ENCODE results near the gene FAM209A. TPM values are rescaled to one million over a fixed set of nuclear protein-coding genes. Genes with fewer than 3 reads are reported as not detected.

Gene FAM209A
- total and polyA plus RNA-seq, 4 experiments from 2014 or later = 0.30 to 5.4 (median 2.6) TPM

DNA sequence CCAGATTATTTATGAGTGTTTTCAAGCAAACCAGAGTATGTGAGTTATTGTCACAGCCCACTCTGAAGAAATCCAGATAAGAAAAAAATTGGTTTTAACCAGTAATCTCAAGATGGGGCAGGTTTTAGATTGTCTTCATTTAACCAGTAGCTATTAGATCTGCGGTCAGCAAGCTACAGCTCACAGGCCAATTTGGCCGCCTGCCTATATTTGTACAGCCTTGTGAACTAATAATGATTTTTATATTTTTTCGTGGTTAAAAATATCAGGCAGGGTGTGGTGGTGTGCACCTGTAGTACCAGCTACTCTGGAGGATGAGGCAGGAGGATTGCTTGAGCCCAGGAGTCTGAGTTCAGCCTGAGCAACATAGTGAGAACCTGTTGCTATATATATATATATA lies 13.5 kb downstream of the FAM209A start:
- peaks cover 0 to 10% of the 10 kb centered on the region in 2 donors for H3K36me3 Mint-ChIP-seq
- peak overlapping the region in 1 of 7 donors; percentile 61 for H3K27ac Mint-ChIP-seq
- intact Hi-C loops (cut with micrococcal nuclease) = no loop called here
- no peak overlapping the region for H3K4me3 ChIP-seq (ENCODE audit: low read length in 2 of 2)
- no peaks in the 10 kb centered on the region for H3K36me3 ChIP-seq (ENCODE audit: insufficient read depth, low read length)
- no peak overlapping the region for H3K4me3 Mint-ChIP-seq
- no peaks in the 10 kb centered on the region for H3K9me3 ChIP-seq (ENCODE audit: control insufficient read depth in 1 of 2, low read length in 2 of 2)
- H3K27ac ChIP-seq (ENCODE audit: low read depth, low read length) = no peak overlapping the region
- ChIA-PET POLR2A (ENCODE audit: partially characterized antibody) (no interaction called here), CTCF (ENCODE audit: partially characterized antibody) (no interaction called here)
- no peak for DNase-seq
- no peaks in the 10 kb centered on the region for H3K27me3 ChIP-seq (ENCODE audit: insufficient read depth, low read length)
- H3K4me1 ChIP-seq (ENCODE audit: insufficient read depth, low read length) = no peaks in the 10 kb centered on the region
- H3K27me3 Mint-ChIP-seq = no peaks in the 10 kb centered on the region
- H3K9me3 Mint-ChIP-seq = no peaks in the 10 kb centered on the region
- H3K4me1 Mint-ChIP-seq = peaks cover 0 to 3% (median 0%) of the 10 kb centered on the region in 4 donors

GRCh38 chr20:56540415-56540814 lies 15.9 kb downstream of the FAM209A start:
- no peaks in the 10 kb centered on the region for H3K27me3 Mint-ChIP-seq
- peaks cover 0 to 9% of the 10 kb centered on the region in 2 donors for H3K36me3 Mint-ChIP-seq
- no peak overlapping the region for H3K4me3 Mint-ChIP-seq
- H3K4me3 ChIP-seq (ENCODE audit: low read length in 2 of 2) = no peak overlapping the region
- ChIA-PET CTCF (ENCODE audit: partially characterized antibody) (interaction anchor here (1.3 kb wide), 1 partner anchor 10 kb away, joined by 6 read pairs; no protein-coding TSS in a partner anchor), POLR2A (ENCODE audit: partially characterized antibody) (no interaction called here)
- no peak overlapping the region for H3K27ac Mint-ChIP-seq
- no peaks in the 10 kb centered on the region for H3K27me3 ChIP-seq (ENCODE audit: insufficient read depth, low read length)
- no peaks in the 10 kb centered on the region for H3K9me3 ChIP-seq (ENCODE audit: control insufficient read depth in 1 of 2, low read length in 2 of 2)
- intact Hi-C loops (cut with micrococcal nuclease) = no loop called here
- DNase-seq = no peak
- H3K4me1 ChIP-seq (ENCODE audit: insufficient read depth, low read length) = no peaks in the 10 kb centered on the region
- no peaks in the 10 kb centered on the region for H3K36me3 ChIP-seq (ENCODE audit: insufficient read depth, low read length)
- peaks cover 0 to 3% (median 0%) of the 10 kb centered on the region in 4 donors for H3K4me1 Mint-ChIP-seq
- H3K27ac ChIP-seq (ENCODE audit: low read depth, low read length) = no peak overlapping the region
- H3K9me3 Mint-ChIP-seq = no peaks in the 10 kb centered on the region

DNA sequence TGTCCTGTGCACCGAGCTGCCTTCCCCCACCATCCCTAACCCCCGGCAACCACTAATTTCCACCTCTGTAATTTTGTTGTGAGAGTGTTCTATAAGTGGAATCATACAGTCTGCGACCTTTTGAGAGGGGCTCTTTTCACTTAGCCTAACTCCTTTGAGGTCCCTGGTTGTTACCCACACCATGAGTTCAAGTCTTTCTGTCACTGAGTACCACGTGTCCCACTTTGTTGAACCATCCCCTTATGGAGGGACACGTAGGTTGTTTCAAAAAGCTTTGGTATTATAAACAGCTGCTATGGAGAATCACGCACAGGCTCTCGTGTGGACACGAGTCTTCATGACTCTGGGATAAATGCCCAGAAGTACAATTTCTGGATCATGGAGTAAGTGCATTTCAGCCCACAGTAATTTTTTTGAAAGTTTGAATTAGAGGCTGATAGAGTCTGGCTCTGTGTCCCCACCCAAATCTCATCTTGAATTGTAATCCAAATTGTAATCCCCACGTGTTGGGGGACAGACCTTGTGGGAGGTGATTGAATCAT lies 18.0 kb downstream of the FAM209A start:
- no peak for DNase-seq
- no peaks in the 10 kb centered on the region for H3K36me3 Mint-ChIP-seq
- Histone ChIP-seq H3K4me3 (ENCODE audit: low read length in 2 of 2) (no peak overlapping the region), H3K27me3 (ENCODE audit: insufficient read depth, low read length) (no peaks in the 10 kb centered on the region), H3K36me3 (ENCODE audit: insufficient read depth, low read length) (no peaks in the 10 kb centered on the region), H3K4me1 (ENCODE audit: insufficient read depth, low read length) (no peaks in the 10 kb centered on the region), H3K9me3 (ENCODE audit: control insufficient read depth in 1 of 2, low read length in 2 of 2) (no peaks in the 10 kb centered on the region), H3K27ac (ENCODE audit: low read depth, low read length) (no peak overlapping the region)
- H3K27me3 Mint-ChIP-seq = no peaks in the 10 kb centered on the region
- intact Hi-C loops (cut with micrococcal nuclease) = no loop called here
- H3K4me1 Mint-ChIP-seq = peaks cover 0 to 3% (median 0%) of the 10 kb centered on the region in 4 donors
- H3K27ac Mint-ChIP-seq = no peak overlapping the region
- no peaks in the 10 kb centered on the region for H3K9me3 Mint-ChIP-seq
- no peak overlapping the region for H3K4me3 Mint-ChIP-seq
- ChIA-PET CTCF (ENCODE audit: partially characterized antibody) (no interaction called here), POLR2A (ENCODE audit: partially characterized antibody) (no interaction called here)

- Mint-ChIP-seq H3K4me3 (no peak overlapping the region), H3K36me3 (no peaks in the 10 kb centered on the region), H3K9me3 (no peaks in the 10 kb centered on the region), H3K4me1 (no peaks in the 10 kb centered on the region), H3K27ac (peak overlapping the region in 1 of 7 donors; percentile 53), H3K27me3 (peaks cover 0 to 1% of the 10 kb centered on the region in 2 donors)
- H3K4me1 ChIP-seq (ENCODE audit: insufficient read depth, low read length) = no peaks in the 10 kb centered on the region
- H3K9me3 ChIP-seq (ENCODE audit: control insufficient read depth in 1 of 2, low read length in 2 of 2) = no peaks in the 10 kb centered on the region
- H3K36me3 ChIP-seq (ENCODE audit: insufficient read depth, low read length) = no peaks in the 10 kb centered on the region
- intact Hi-C loops (cut with micrococcal nuclease) = no loop called here
- DNase-seq = no peak
- CTCF ChIA-PET (ENCODE audit: partially characterized antibody) = interaction anchor here (1.0 to 3.7 kb wide), 13 partner anchors 8 to 1044 kb away, joined by 3 to 20 read pairs (median 6); no protein-coding TSS in a partner anchor
- no peak overlapping the region for H3K27ac ChIP-seq (ENCODE audit: low read depth, low read length)
- no peaks in the 10 kb centered on the region for H3K27me3 ChIP-seq (ENCODE audit: insufficient read depth, low read length)
- H3K4me3 ChIP-seq (ENCODE audit: low read length in 2 of 2) = no peak overlapping the region
- POLR2A ChIA-PET (ENCODE audit: partially characterized antibody) = no interaction called here
These were observed 27.0 kb downstream of the FAM209A start for GRCh38 chr20:56551571-56551970.

GRCh38 chr20:56552911-56553629 lies 28.5 kb downstream of the FAM209A start:
- Histone ChIP-seq H3K4me1 (ENCODE audit: insufficient read depth, low read length) (no peaks in the 10 kb centered on the region), H3K9me3 (ENCODE audit: control insufficient read depth in 1 of 2, low read length in 2 of 2) (no peaks in the 10 kb centered on the region), H3K36me3 (ENCODE audit: insufficient read depth, low read length) (no peaks in the 10 kb centered on the region), H3K27ac (ENCODE audit: low read depth, low read length) (no peak overlapping the region), H3K27me3 (ENCODE audit: insufficient read depth, low read length) (no peaks in the 10 kb centered on the region), H3K4me3 (ENCODE audit: low read length in 2 of 2) (no peak overlapping the region)
- Mint-ChIP-seq H3K9me3 (no peaks in the 10 kb centered on the region), H3K4me1 (no peaks in the 10 kb centered on the region), H3K27ac (no peak overlapping the region), H3K36me3 (no peaks in the 10 kb centered on the region), H3K4me3 (no peak overlapping the region), H3K27me3 (peaks cover 0 to 1% of the 10 kb centered on the region in 2 donors)
- no peak for DNase-seq
- ChIA-PET POLR2A (ENCODE audit: partially characterized antibody) (no interaction called here), CTCF (ENCODE audit: partially characterized antibody) (no interaction called here)
- intact Hi-C loops (cut with micrococcal nuclease) = no loop called here

GRCh38 chr20:56554869-56555268 lies 30.3 kb downstream of the FAM209A start:
- no peaks in the 10 kb centered on the region for H3K36me3 ChIP-seq (ENCODE audit: insufficient read depth, low read length)
- DNase-seq = no peak
- no peak overlapping the region for H3K4me3 ChIP-seq (ENCODE audit: low read length in 2 of 2)
- no peaks in the 10 kb centered on the region for H3K27me3 ChIP-seq (ENCODE audit: insufficient read depth, low read length)
- no peaks in the 10 kb centered on the region for H3K4me1 ChIP-seq (ENCODE audit: insufficient read depth, low read length)
- H3K9me3 ChIP-seq (ENCODE audit: control insufficient read depth in 1 of 2, low read length in 2 of 2) = no peaks in the 10 kb centered on the region
- H3K36me3 Mint-ChIP-seq = no peaks in the 10 kb centered on the region
- ChIA-PET CTCF (ENCODE audit: partially characterized antibody) (no interaction called here), POLR2A (ENCODE audit: partially characterized antibody) (no interaction called here)
- H3K27me3 Mint-ChIP-seq = no peaks in the 10 kb centered on the region
- intact Hi-C loops (cut with micrococcal nuclease) = no loop called here
- H3K27ac ChIP-seq (ENCODE audit: low read depth, low read length) = no peak overlapping the region
- H3K4me3 Mint-ChIP-seq = no peak overlapping the region
- no peak overlapping the region for H3K27ac Mint-ChIP-seq
- no peaks in the 10 kb centered on the region for H3K9me3 Mint-ChIP-seq
- no peaks in the 10 kb centered on the region for H3K4me1 Mint-ChIP-seq

- Histone ChIP-seq H3K27me3 (ENCODE audit: insufficient read depth, low read length) (no peaks in the 10 kb centered on the region), H3K36me3 (ENCODE audit: insufficient read depth, low read length) (no peaks in the 10 kb centered on the region), H3K27ac (ENCODE audit: low read depth, low read length) (no peak overlapping the region), H3K4me3 (ENCODE audit: low read length in 2 of 2) (no peak overlapping the region), H3K9me3 (ENCODE audit: control insufficient read depth in 1 of 2, low read length in 2 of 2) (no peaks in the 10 kb centered on the region), H3K4me1 (ENCODE audit: insufficient read depth, low read length) (no peaks in the 10 kb centered on the region)
- ChIA-PET POLR2A (ENCODE audit: partially characterized antibody) (no interaction called here), CTCF (ENCODE audit: partially characterized antibody) (interaction anchor here (2.6 kb wide), 1 partner anchor 8 kb away, joined by 13 read pairs; no protein-coding TSS in a partner anchor)
- Mint-ChIP-seq H3K9me3 (no peaks in the 10 kb centered on the region), H3K27me3 (no peaks in the 10 kb centered on the region), H3K4me3 (no peak overlapping the region), H3K36me3 (no peaks in the 10 kb centered on the region), H3K4me1 (no peaks in the 10 kb centered on the region), H3K27ac (no peak overlapping the region)
- intact Hi-C loops (cut with micrococcal nuclease) = no loop called here
- DNase-seq = no peak
These were observed 34.4 kb downstream of the FAM209A start for GRCh38 chr20:56558968-56559367.

Measured in CD4-positive, alpha-beta memory T cell (primary cell).